AG08395 (cell line): ENCODE data around the gene HBEGF.
A peak's percentile ranks its signal among the peaks of the same experiment; 100 is the strongest.
"Not testable (repeated sequence)": the region's sequence is repeated elsewhere in the genome, so short reads cannot be mapped to it uniquely, and the experiment has no call there.

Source experiments
- DNase-seq: peaks from one replicate; pipeline ENCODE4 v3.0.0; 2012; ENCODE audit warnings: mixed read lengths, low spot score

The HBEGF gene

DNA sequence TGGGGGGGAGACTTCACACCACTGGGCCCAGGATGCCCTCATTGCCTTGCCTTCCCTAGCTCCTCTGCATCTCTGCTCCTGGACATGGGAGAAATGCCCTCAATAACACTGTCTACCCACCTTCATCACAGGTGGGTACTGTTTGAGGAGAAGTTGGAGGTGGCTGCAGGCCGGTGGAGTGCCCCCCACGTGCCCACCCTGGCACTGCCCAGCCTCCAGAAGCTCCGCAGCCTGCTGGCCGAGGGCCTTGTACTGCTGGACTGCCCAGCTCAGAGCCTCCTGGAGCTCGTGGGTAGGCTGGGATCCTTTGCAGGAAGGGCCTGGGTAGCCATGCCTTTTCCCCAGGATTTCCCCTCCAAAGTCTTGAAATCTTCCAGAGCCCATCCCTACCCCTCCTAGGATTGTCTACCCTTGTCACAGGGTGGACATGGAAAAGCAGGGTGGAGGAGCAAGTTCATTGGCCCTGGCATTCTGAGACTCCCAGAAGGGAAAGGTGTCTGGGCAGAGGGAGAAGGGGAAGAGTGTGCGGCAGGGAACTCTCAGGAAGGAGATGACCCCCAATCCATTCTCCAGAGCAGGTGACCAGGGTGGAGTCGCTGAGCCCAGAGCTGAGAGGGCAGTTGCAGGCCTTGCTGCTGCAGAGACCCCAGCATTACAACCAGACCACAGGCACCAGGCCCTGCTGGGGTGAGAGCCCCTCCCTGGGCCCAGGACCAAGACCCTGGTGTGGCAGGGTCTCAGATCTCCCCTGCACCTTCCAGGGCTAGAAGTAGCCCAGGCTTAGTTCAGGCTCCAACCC lies 14.5 kb upstream of the HBEGF start:
- no peak for DNase-seq

DNA sequence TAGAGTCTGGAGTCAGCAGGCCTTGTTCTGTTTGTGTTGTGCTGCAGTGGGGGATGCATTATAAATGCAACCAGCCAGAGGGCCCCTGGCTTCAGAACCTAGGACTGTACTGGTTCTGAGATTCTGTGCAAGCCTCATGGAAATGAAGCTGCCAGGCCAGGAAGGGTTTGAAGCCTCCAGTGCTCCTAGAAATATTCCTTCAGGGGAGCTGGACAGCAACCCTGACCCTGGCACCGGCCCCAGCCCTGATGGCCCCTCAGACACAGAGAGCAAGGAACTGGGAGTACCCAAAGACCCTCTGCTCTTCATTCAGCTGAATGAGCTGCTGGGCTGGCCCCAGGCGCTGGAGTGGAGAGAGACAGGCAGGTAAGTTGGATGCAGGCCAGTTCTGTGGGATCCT lies 13.7 kb upstream of the HBEGF start, which contains the start of gene SLC4A9:
SLC4A9 (plus strand) TSS at position 94 of the 400 bp plus-strand sequence; CDS start at position 137, 43 bp downstream.
- no peak for DNase-seq

DNA sequence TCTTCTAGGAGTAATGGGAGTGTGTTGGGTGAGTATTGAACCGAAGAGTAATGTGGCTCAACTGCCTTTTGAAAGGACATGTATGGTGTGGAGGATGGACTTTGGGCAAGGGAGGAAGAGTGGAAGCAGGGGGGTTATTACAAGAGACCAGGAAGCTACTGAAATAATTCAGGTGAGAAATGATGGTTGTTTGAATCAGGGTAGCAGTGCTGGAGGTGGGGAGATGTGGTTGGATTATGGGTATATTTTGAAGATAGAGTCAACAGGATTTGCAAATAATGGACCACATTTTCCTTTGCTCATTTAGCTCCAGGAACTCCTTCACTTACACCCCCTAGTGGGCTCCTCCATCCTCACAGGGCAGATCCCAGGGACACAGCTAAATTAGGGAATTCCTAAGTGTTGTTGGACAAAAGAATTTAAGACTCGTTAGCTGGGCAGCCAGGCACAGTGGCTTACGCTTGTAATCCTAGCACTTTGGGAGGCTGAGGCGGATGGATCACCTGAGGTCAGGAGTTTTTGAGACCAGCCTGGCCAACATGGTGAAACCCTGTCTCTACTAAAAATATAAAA lies 12.4 kb upstream of the HBEGF start:
- peak; percentile 63 for DNase-seq

DNA sequence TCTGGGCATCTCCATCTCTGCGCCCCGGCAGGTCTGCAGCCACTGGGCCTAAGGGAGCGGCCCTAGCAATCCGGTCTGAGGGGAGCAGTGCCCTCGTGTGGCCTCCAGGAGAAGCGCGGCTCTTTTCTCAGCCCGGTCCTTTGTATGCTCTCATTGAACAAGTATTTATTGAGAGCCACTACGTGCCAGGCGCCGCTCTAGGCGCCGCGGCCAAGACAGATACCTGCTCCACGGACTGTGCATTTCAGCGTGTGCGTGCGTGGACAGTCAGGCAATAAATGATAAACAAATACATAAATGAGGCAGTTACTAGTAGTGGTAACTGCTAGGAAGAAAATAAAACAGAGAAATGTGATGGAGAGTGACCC lies 11.3 kb upstream of the HBEGF start:
- DNase-seq = peak; percentile 93

DNA sequence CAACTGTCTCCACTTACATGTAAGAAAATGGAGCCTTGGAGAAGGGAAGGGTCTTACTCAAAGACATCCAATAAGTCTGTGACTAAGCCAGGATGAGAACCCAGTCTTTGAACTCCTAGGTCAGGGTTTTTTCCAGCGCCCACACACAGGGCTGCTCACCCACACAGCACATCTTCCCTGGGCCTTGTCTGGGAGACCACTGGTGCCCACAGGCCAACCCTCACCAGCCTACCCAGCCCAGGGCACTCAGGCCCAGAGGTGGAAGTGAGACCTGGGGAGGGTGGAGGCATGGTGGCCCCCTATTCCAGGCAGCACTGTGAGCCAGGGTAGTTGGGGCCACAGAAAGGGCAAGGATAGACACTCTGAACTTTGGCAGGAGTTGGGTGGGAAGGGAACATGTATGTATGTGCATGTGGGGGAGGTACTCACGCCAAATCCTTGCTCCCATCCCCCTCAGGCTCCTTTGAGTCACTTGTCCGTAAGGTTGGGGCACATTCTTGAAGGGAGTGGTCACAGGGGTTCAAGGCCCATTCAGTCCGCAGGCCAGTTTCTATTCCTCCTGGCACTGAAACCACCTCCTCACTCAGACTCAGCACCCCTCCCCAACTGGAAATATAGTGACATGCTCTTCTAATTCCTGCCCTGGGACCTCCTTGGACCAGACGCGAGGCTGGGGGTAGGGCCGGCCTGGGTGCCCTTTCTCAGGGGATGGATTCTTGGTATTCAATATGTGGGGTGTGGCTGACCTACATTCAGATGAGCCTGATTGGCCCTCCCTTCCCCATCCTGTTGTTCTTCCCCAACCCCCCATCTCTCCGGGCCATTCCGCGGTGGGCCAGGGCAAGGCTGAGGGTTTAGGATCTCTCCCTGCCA lies 10.7 kb upstream of the HBEGF start:
- DNase-seq = no peak

DNA sequence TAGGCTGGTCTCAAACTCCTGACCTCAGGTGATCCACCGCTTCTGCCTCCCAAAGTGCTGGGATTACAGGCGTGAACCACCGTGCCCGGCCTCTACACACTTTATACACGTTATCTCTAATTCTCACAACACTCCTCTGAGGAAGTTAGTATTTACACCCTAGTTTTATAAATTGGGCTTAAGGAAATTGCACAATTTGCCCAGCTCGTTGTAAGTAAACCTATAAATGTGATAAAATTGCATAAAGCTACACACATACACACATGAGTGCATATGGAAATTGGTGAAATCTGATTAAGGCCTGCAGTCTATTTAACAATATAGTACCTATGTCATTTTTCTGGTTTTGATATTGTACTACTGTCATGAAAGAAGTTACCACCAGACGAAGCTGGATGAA lies 9.1 kb upstream of the HBEGF start:
- DNase-seq = no peak

DNA sequence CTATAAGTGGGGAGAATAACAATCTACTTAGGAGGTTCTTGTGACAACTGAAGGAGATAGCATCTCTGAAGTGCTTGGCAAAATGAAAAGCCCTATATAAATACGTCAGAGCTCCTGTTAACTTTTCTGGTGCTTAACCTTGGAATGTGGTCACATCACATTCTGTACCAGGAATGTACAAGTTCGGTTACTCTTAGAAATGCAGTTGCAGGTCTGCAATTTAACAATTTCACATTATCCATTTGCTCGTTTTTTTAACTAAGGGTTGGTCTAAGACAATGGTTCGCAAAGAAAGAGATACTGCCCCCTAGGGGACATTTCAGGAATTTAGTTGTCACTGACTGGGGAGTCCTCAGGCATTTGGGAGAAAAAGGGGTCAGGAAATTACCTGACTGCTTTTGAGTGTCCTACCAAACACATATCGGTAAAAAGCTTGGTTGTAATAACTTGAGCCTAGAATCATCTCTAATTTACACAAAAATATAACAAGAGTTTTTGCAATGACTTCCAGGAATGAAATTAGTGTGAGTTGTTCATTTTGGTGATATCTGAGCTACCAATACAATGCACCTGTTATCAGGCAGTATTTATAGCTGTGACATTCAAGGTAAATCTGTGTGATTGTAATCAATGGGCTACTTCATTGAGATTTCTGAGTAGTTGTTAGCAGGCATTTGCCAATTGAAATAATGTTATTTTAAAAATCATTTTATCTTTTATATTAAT lies 5.4 kb upstream of the HBEGF start:
- peak; percentile 73 for DNase-seq

DNA sequence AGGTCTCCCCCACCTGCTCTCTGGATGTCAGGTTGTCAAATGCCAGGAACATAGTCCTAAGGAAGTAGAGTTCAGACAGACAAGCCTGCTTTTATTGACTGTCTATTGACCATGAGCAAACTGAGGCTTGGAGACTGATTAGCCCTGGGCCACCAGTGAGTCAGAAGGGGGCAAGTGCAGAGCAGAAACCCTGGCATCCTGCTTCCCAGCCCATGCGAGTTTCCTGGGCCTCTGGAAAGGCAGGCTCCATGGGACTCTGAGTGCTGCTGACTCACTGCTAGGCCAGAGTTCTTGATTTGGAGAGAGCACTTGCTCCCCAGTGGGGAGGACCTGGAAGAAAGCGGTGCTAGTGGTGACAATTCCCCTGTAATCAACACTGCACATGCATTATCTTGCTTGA lies 2.8 kb upstream of the HBEGF start:
- DNase-seq = no peak

DNA sequence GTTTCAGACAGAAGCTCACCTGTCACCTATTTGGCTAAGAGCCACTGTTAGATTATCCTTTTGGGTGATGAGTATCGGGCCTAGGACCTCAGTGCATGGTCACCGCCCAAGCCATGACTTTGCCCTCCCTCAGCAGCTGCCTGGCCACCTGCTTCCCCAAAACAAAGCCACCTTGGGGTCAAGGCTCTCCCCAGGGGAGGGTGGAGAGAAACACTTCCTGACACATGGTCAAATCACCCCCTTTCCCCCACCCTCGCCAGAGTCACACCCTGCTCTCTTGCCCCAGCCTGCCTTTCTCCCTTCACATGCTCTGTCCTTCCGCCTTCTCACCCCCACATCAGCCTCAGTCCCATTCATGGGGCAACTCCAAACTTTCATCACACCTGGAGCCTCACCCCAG lies 1.7 kb upstream of the HBEGF start:
- no peak for DNase-seq

DNA sequence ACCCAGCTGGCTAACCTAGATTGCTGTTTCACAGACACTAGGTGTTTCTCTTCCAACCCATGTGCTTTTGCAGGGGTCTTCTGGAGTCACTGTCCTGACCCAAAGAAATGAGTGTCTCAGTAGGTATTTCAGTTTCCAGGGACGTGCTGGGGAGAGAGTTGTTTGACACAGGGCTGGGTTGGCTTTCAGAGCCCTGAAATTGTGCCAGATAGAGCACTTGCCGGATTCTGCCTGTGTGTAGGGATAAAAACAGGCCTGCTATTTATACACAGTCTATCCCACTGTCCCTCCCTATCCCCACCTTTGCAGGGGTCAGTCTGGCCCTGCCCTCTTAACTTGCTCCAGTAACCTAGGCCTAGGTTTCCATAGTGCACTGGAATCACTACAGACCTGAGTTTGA lies 957 bp upstream of the HBEGF start:
- DNase-seq = no peak

DNA sequence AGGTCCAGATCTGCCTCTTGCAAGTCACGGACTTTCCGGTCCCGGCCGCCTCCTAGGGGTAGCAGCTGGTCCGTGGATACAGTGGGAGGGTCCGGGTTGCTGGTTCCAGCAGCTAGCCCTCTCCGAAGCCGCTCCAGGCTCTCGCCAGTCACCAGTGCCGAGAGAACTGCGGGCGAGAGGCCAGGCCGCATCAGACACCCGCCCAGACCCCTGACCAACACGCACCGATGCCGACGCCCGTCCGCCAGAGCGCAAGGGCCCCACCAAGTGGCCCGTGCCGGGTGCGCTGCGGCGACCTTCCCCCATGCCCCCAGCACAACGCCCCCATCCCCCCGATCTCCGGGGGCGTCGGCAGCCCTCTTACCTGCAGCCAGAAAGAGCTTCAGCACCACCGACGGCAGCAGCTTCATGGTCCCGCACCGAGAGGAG lies 470 bp downstream of the HBEGF start:
- peak; percentile 78 for DNase-seq

DNA sequence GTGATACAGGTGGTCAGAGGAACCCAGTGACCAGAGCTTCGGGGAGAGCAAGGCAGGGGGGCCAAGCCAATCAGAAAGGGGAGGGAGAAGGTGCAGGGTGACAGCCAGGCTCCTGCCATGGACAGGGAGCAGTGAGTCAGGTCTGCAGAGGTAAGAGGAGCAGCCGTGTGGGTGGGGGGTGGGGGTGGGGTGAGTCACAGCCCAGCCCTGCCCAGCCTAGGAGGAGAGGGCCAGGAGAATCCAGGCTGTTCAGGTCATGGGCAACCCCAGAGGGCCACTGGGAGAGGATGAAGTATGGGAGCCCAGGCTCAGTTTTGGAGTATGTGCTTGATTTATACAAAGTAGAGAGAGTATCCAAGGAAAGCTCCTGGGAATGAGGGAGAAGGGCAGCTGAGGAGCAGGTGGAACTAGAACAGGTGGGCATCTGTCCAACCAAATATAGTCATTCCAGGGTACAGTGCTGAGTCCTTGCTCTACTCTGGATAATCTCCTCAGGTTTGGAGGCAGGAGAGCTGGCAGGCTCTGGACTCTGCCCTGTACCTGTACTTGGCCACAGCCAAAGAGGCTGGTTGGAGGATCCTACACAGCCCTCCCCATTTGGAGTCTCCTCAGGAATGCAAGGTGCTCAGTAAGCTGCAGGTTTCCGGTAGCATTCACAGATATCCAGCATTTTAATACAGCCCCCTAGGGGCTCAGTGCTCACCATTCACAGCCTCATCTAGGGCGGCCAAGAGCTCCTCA lies 1.6 kb downstream of the HBEGF start:
- no peak for DNase-seq

DNA sequence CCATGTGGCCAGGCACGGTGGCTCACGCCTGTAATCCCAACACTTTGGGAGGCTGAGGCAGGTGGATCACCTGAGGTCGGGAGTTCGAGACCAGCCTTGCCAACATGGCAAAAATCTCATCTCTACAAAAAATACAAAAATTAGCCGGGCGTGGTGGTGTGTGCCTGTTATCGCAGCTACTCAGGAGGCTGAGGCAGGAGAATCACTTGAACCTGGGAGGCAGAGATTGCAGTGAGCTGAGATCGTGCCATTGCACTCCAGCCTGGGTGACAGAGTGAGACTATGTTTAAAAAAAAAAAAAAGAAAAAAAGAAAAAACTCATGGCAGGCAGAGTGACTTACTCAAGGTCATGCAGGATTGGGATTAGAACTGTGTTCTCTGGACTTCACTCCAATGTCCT lies 2.6 kb downstream of the HBEGF start:
- not testable (repeated sequence) for DNase-seq

DNA sequence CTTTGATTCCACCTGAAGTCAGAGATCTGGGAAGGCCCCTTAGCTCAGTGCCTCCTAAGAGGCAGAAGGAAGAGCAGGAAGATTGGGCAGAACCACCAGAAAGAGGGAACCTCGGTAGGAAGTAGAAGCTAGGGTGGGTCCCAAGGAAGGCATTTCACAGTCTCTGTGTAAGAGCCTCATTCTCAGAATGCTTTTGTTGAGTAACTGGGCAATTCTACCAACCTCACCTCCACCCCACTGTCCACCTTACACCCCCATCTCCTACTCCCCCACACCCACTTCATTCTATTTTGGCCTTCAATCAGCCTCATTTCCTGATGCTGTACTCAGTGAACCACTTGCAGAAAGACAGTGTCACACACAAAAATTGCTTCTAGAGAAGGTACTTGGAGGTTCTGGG lies 3.5 kb downstream of the HBEGF start:
- DNase-seq = no peak

DNA sequence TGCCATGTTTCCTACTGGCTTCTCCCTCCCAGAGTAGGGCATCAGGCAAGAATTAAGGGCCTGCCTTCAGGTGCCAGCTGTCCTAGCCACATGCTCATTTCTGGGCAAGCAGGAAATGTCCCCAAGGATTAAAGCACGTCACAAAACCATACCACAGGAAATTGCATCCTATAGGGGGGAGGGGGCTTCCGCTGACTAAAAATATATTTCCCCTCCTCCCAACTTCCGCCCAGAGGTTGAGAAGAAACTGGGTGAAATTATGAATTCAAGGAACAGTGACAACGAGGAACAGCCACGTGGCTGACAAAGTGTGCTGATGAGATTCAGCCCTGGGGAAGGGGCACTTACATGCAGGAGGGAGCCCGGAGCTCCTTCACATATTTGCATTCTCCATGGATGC lies 4.1 kb downstream of the HBEGF start:
- DNase-seq = no peak

DNA sequence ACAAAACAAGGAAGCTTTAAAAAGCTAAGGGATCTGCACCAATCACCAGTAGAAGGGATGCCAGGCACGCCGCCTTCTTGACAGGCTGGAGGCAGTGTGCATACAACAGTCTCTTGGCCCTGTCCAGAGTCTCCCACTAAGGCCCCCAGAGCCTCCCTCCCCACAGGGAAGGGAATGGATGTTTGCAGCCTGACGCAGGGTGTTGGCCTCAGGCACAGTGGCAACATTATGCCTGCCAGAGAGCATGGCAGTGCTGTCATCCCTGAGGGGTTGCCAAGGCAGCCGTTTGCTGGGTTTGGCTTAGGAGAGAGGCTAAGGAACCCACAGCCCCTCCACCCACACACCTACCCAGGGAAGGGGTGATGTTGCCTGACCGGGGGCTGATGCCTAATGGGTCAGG lies 4.8 kb downstream of the HBEGF start:
- no peak for DNase-seq

DNA sequence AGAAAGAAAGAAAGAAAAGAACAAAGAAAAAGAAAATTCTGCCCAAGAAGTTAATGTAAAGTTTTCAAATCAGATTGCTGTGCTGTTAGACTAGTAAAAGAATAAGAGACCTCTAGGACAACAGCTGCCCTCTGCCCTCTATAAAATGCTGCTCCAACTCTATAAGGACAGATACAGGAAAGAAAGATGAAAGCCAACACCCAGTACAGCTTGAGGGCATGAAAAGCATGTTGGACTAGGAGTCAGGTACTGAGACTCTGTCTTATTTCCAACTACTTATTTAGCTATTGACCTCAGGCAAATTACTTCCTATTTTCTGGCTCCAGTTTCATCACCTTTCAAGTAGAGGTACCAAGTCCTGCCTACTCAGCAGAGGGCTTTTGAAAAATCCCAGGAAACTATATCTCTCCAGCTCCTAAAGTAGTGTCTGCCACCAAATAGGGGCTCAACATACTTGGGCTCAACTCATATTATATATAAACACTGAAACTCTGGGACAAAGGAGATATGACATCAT lies 5.7 kb downstream of the HBEGF start:
- DNase-seq = no peak

DNA sequence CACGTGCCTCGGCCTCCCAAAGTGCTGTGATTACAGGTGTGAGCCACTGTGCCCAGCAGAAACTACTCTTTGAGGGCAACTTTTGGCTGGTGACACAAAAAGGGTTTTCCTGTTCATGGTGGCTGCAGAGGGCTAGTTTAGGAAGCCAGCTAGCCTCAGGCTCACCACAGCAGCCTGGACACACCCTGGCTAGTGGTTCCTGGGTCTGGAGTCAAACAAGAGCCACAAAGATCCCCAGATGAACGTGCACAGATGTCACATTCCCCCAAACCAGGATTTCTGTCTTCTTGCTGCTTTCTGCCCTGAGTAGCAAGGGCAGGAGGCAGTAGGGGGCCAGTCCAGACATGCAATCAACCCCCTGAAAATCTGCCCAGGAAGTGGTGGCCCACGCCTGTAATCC lies 6.8 kb downstream of the HBEGF start:
- no peak for DNase-seq

DNA sequence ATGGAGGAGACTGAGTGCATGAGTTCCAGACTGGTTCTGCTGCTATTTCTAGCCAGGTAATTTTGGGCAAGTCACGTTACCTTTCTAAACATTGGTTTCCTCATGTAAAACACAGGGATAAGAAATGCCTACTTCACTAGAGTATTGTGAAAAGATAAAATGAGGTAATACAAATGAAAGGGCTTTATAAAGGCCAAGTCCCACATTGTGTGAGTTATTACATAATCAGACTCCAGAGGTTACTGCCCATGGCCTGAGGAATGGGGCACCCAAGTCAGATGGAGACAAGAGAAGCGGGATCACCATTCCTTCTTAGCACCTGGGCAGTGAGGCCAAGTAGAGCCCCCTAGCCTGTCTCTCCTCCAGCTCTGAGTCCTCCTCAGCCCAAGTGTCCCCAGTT lies 7.5 kb downstream of the HBEGF start:
- DNase-seq = no peak

DNA sequence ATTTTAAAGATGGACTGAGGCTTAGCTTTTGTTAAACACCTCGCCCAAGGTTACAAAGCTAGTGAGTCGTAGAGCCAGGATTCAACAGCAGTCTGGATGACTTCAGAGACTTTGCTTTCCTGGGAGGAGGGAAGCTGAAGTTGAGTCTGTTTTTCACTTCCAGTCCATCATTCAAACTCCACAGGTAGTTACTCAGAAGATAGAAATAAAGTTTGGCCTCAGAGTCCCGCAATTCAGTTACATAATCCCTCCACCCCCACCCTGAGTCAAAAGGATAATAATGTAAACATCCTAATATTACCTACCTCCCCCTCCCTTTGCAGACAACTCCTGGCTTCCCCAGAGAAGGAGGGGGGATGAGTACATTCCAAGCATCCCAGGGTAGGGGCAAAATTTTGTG lies 8.1 kb downstream of the HBEGF start:
- peak; percentile 25 for DNase-seq

DNA sequence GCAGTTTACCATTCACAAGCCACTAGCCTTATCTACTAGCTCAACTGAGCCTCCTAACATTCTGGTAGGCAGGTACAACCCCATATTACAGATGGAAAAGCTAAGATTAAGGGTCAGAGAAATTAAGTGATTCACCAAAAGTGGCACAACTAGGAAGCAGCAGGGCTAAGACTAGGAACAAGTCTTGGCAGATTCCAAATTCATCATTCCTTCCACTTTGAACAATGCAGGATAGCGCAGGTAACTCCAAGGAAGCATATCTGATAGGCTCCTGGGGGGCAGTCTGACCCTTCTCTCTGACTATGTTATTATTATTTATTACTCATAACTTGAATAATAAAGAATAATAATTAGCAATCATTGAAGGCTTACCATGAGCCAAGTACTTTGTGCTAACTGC lies 8.5 kb downstream of the HBEGF start:
- no peak for DNase-seq
